ENCODE results near the gene RGS12.

DNA sequence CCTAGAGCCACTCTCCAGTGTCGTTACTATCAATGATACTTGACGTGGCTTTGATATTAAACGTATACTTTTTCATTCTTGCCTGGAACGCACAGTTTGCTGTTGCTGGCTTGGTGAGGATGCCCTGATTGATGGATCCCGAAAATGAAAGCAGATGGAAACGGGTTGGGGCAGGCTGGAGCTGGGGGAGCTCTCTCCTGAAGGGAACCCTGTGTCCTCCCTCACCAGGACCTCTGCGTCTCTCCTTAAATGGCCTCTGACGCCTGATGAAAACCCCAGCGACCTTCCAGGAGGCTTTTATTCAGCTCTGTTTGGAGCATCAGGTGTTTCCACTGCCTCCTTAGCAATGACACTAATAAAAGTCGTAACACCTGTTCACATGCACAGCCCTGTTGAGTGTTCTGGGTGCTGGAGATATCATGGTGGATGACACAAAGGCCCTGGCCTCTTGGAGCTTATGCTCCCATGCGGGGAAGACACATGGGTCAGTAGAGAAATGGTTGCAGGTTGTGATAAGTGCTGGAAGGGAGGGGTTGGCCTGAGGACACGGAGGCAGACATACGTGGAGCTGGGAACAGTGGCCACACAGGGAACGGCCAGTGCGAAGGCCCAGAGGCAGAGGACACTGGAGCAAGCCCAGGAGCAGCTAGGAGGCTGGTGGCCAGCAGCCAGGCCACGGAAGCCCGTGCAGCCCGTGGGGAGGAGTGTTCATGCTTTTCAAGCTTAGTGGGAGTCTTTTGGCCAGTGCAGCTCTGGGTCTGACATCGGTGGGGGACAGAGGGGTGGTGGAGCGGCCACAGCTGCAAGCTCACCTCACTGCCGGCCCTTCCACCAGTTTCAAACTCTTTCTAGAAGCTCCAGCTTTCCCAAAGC, 36.4 kb upstream of the RGS12 start:
- TF ChIP-seq, protein P1, sequence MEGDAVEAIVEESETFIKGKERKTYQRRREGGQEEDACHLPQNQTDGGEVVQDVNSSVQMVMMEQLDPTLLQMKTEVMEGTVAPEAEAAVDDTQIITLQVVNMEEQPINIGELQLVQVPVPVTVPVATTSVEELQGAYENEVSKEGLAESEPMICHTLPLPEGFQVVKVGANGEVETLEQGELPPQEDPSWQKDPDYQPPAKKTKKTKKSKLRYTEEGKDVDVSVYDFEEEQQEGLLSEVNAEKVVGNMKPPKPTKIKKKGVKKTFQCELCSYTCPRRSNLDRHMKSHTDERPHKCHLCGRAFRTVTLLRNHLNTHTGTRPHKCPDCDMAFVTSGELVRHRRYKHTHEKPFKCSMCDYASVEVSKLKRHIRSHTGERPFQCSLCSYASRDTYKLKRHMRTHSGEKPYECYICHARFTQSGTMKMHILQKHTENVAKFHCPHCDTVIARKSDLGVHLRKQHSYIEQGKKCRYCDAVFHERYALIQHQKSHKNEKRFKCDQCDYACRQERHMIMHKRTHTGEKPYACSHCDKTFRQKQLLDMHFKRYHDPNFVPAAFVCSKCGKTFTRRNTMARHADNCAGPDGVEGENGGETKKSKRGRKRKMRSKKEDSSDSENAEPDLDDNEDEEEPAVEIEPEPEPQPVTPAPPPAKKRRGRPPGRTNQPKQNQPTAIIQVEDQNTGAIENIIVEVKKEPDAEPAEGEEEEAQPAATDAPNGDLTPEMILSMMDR (conservative IDR thresholded peaks at IDR 0.05 in 1 of 2, IDR thresholded peaks at IDR 0.05 in 1 of 2; ENCODE audit: extremely low read depth in 1 of 2, insufficient read depth in 1 of 2, low read depth in 1 of 2, low read length in 2 of 2), result no peak
- TF ChIP-seq EZH2 (IDR thresholded peaks at IDR 0.05; ENCODE audit: borderline replicate concordance, low read length), result no peak

All from mammary epithelial cell (primary cell).